Tibial nerve (tissue), 3 donors: ENCODE measurements around the gene NOLC1.

Experiments used
- CTCF ChIP-seq, 5 experiments: fragments of 200-600 bp in 3 of 5; fragments of 450-650 bp in 2 of 5; sonication (generic) in 3 of 5; IDR thresholded peaks; one replicate each; pipeline ENCODE4 v1.5.1; 2016 to 2019; ENCODE audit warnings: antibody characterized with exemption in 5 of 5, mild to moderate bottlenecking in 3 of 5, moderate library complexity in 2 of 5
- POLR2A ChIP-seq, 2 donors: fragments of 450-650 bp; IDR thresholded peaks; one replicate each; pipeline ENCODE4 v1.6.1; 2017; ENCODE audit warnings: antibody characterized with exemption in 2 of 2, mild to moderate bottlenecking in 2 of 2, moderate library complexity in 2 of 2

- TF ChIP-seq CTCF (IDR thresholded peaks at IDR 0.05) (no peak), POLR2A (IDR thresholded peaks at IDR 0.05) (no peak)
Observed at GRCh38 chr10:102113956-102114857, 38.0 kb upstream of the NOLC1 start.
